HepG2 (cell line): ENCODE data around the gene EVI5.

ENCODE experiments used
- AHR ChIP-seq: IDR thresholded peaks from 2 replicates; pipeline ENCODE4 v1.6.1; 2018; ENCODE audit warnings: missing genetic modification reagents, missing compliant biosample characterization
- CCDC6 ChIP-seq: sonication (generic); formaldehyde crosslinking; IDR thresholded peaks from 2 replicates; pipeline ENCODE4 v1.8.1; 2022; ENCODE audit warnings: mild to moderate bottlenecking, missing genetic modification reagents, moderate library complexity
- CEBPZ ChIP-seq: IDR thresholded peaks from 2 replicates; pipeline ENCODE4 v1.6.1; 2012; ENCODE audit warnings: low read length, improper control_type of control experiment
- CTCF ChIP-seq: sonication (generic); formaldehyde crosslinking; IDR thresholded peaks from 2 replicates; pipeline ENCODE4 v1.5.0; 2020; ENCODE audit warnings: mild to moderate bottlenecking, missing genetic modification reagents, moderate library complexity
- EZH2 ChIP-seq: conservative IDR thresholded peaks from 2 replicates; pipeline ENCODE4 v1.6.1; 2012; ENCODE audit warnings: mild to moderate bottlenecking, low read depth, low read length, moderate library complexity
- PBX3 ChIP-seq: sonication (generic); formaldehyde crosslinking; IDR thresholded peaks from 2 replicates; pipeline ENCODE4 v1.8.1; 2023; ENCODE audit warnings: missing genetic modification reagents, inconsistent platforms, borderline replicate concordance
- POLR2A ChIP-seq, 2 experiments: IDR thresholded peaks; 2 replicates each; pipeline ENCODE4 v1.6.1; 2011; ENCODE audit warnings: low read depth in 2 of 2, low read length in 2 of 2, mild to moderate bottlenecking in 1 of 2, moderate library complexity in 1 of 2; ENCODE audit not compliant: insufficient read depth in 1 of 2
- RFX5 ChIP-seq: IDR thresholded peaks from 2 replicates; pipeline ENCODE4 v1.6.1; 2011; ENCODE audit warnings: low read depth, low read length, improper control_type of control experiment
- SIN3A ChIP-seq: IDR thresholded peaks from 2 replicates; pipeline ENCODE4 v1.6.1; 2011; ENCODE audit warnings: low read depth, mild to moderate bottlenecking, control low read depth, low read length, borderline replicate concordance
- SP1 ChIP-seq, 2 experiments: fragments of 450-650 bp in 1 of 2; sonication (generic) in 1 of 2; formaldehyde crosslinking in 1 of 2; IDR thresholded peaks; 2 replicates each; pipeline versions ENCODE4 v1.4.0 to v1.6.1; 2016 to 2020; ENCODE audit warnings: missing genetic modification reagents in 1 of 2
- THYN1 ChIP-seq: sonication (generic); formaldehyde crosslinking; IDR thresholded peaks from 2 replicates; pipeline ENCODE4 v1.8.1; 2023; ENCODE audit warnings: low read depth, mild to moderate bottlenecking, moderate library complexity, missing genetic modification reagents, borderline replicate concordance
- ZBTB14 ChIP-seq: sonication (generic); formaldehyde crosslinking; IDR thresholded peaks from 2 replicates; pipeline ENCODE4 v1.4.0; 2020; ENCODE audit warnings: missing genetic modification reagents
- ZBTB8A ChIP-seq: sonication (generic); formaldehyde crosslinking; IDR thresholded peaks from 2 replicates; pipeline ENCODE4 v1.4.0; 2020; ENCODE audit warnings: mild to moderate bottlenecking, low read depth, missing genetic modification reagents, borderline replicate concordance
- ZNF232 ChIP-seq: sonication (generic); formaldehyde crosslinking; IDR thresholded peaks from 2 replicates; pipeline ENCODE4 v1.4.0; 2020; ENCODE audit warnings: missing genetic modification reagents, borderline replicate concordance

- TF ChIP-seq ZBTB14 (CRISPR knock-in tag) (no peak), RFX5 (no peak), CCDC6 (CRISPR knock-in tag) (no peak), CTCF (CRISPR knock-in tag) (no peak), POLR2A (IDR thresholded peaks at IDR 0.05; ENCODE audit: insufficient read depth in 1 of 2, low read depth in 2 of 2, low read length in 2 of 2) (no peak), SIN3A (no peak), THYN1 (CRISPR knock-in tag) (no peak), CEBPZ (no peak), ZBTB8A (no peak), SP1 (IDR thresholded peaks at IDR 0.05) (no peak), SP1 (CRISPR knock-in tag; IDR thresholded peaks at IDR 0.05) (no peak), AHR (CRISPR knock-in tag) (no peak), PBX3 (CRISPR knock-in tag) (no peak), EZH2 (no peak), ZNF232 (CRISPR knock-in tag) (no peak)
Observed at GRCh38 chr1:92759361-92759760, 25.5 kb downstream of the EVI5 start.
